H1 (cell line): ENCODE data around the gene TLR9. TPM values are rescaled to one million over a fixed set of nuclear protein-coding genes. Genes with fewer than 3 reads are reported as not detected.

Experiments used
- CTCF ChIA-PET: fragments of 300-600 bp; sonication (Branson Sonifier 250); formaldehyde crosslinking; loops from one replicate; lab custom pipeline; 2021; ENCODE audit not compliant: partially characterized antibody; lab: Charles Lee
- POLR2A ChIA-PET: fragments of 300-600 bp; sonication (Branson Sonifier 250); formaldehyde crosslinking; loops from one replicate; lab custom pipeline; 2021; ENCODE audit warnings: inconsistent platforms; ENCODE audit not compliant: partially characterized antibody; lab: Charles Lee
- DNase-seq, 2 experiments: peaks; one replicate each; pipeline versions ENCODE4 v3.0.0 to v3.0.0-alpha.2; 2010 to 2022; ENCODE audit warnings: low spot score in 2 of 2, low read depth in 1 of 2, mixed read lengths in 1 of 2
- FAIRE-seq: peaks from 2 replicates; lab custom pipeline; 2011; peaks lifted over from hg19 to GRCh38; lab: Jason Lieb, UNC
- H2AFZ ChIP-seq: 2 replicates; pipeline ENCODE4 v1.8.1; 2012; ENCODE audit warnings: low read length, inconsistent platforms
- H2AK5ac ChIP-seq: 2 replicates; pipeline ENCODE4 v1.6.1; 2013; ENCODE audit warnings: low read depth, low read length
- H2BK120ac ChIP-seq: replicated peaks from 2 replicates; pipeline ENCODE3; 2013; ENCODE audit warnings: low read depth, low read length, inconsistent platforms
- H2BK12ac ChIP-seq: 2 replicates; pipeline ENCODE4 v1.6.1; 2013; ENCODE audit warnings: low read depth, low read length
- H2BK15ac ChIP-seq: 2 replicates; pipeline ENCODE4 v1.6.1; 2013; ENCODE audit warnings: low read length
- H2BK20ac ChIP-seq: 2 replicates; pipeline ENCODE4 v1.6.1; 2013; ENCODE audit warnings: low read length
- H2BK5ac ChIP-seq: 2 replicates; pipeline ENCODE4 v1.6.1; 2013; ENCODE audit warnings: low read depth, low read length
- H3K14ac ChIP-seq: 2 replicates; pipeline ENCODE4 v1.6.1; 2013; ENCODE audit warnings: inconsistent platforms; ENCODE audit not compliant: insufficient read length
- H3K18ac ChIP-seq: 2 replicates; pipeline ENCODE4 v1.6.1; 2013; ENCODE audit warnings: low read length; ENCODE audit errors: extremely low read depth
- H3K23ac ChIP-seq: 2 replicates; pipeline ENCODE4 v1.6.1; 2013; ENCODE audit warnings: inconsistent platforms; ENCODE audit not compliant: insufficient read length
- H3K23me2 ChIP-seq: 2 replicates; pipeline ENCODE4 v1.6.1; 2013; ENCODE audit warnings: low read depth, low read length
- H3K27ac ChIP-seq: 2 replicates; pipeline ENCODE4 v1.6.1; 2011; ENCODE audit warnings: low read depth, low read length, inconsistent platforms
- H3K27me3 ChIP-seq, 4 experiments: replicated peaks in 1 of 4; 1 replicate in 1 of 4; 2 replicates in 3 of 4; pipeline versions ENCODE4 v1.6.1 to v1.8.1; 2011 to 2013; ENCODE audit warnings: low read length in 3 of 4, mild to moderate bottlenecking in 3 of 4, inconsistent platforms in 2 of 4, mixed read lengths in 2 of 4, moderate library complexity in 1 of 4; ENCODE audit not compliant: control insufficient read depth in 3 of 4, insufficient read depth in 3 of 4; ENCODE audit errors: extremely low read depth in 1 of 4
- H3K36me3 ChIP-seq, 4 experiments: 2 replicates each; pipeline versions ENCODE4 v1.6.1 to v1.8.1; 2011 to 2013; ENCODE audit warnings: mild to moderate bottlenecking in 4 of 4, low read length in 3 of 4, moderate library complexity in 2 of 4, control low read depth in 1 of 4, inconsistent platforms in 1 of 4; ENCODE audit not compliant: insufficient read depth in 4 of 4, control insufficient read depth in 2 of 4
- H3K4ac ChIP-seq: replicated peaks from 2 replicates; pipeline ENCODE3; 2013; ENCODE audit warnings: low read length, low read depth, mixed read lengths, inconsistent platforms; ENCODE audit not compliant: insufficient read length
- H3K4me1 ChIP-seq, 4 experiments: replicated peaks in 1 of 4; 1 replicate in 1 of 4; 2 replicates in 3 of 4; pipeline versions ENCODE4 v1.6.1 to v1.8.1; 2011 to 2013; ENCODE audit warnings: low read length in 3 of 4, inconsistent platforms in 2 of 4, mixed read lengths in 1 of 4; ENCODE audit not compliant: insufficient read depth in 4 of 4, control insufficient read depth in 3 of 4
- H3K4me2 ChIP-seq, 2 experiments: 2 replicates each; pipeline versions ENCODE4 v1.6.1 to v1.8.1; 2011 to 2013; ENCODE audit warnings: low read depth in 2 of 2, low read length in 2 of 2, control low read depth in 1 of 2, inconsistent platforms in 1 of 2, mild to moderate bottlenecking in 1 of 2; ENCODE audit not compliant: insufficient read depth in 1 of 2
- H3K4me3 ChIP-seq, 4 experiments: fragments of 200-600, 300-600 bp in 1 of 4; sonication (generic), shearing (Covaris generic), sonication (Bioruptor Twin) in 1 of 4; 2 replicates each; pipeline versions ENCODE4 v1.5.1 to v1.8.1; 2011 to 2016; ENCODE audit warnings: low read length in 4 of 4, low read depth in 3 of 4, control low read depth in 2 of 4, inconsistent platforms in 2 of 4, mild to moderate bottlenecking in 2 of 4, mixed read lengths in 1 of 4, moderate library complexity in 1 of 4; ENCODE audit not compliant: insufficient read depth in 2 of 4; ENCODE audit errors: extremely low read depth in 1 of 4
- H3K56ac ChIP-seq: replicated peaks from 2 replicates; pipeline ENCODE3; 2013; ENCODE audit warnings: low read depth, mild to moderate bottlenecking, mixed read lengths, low read length, inconsistent platforms; ENCODE audit not compliant: insufficient read length
- H3K79me1 ChIP-seq: 2 replicates; pipeline ENCODE4 v1.6.1; 2013; ENCODE audit warnings: low read depth, low read length, control low read depth
- H3K79me2 ChIP-seq, 2 experiments: 2 replicates each; pipeline versions ENCODE4 v1.6.1 to v1.8.1; 2012 to 2013; ENCODE audit warnings: low read length in 2 of 2, mild to moderate bottlenecking in 2 of 2, inconsistent platforms in 1 of 2; ENCODE audit not compliant: insufficient read depth in 2 of 2, control insufficient read depth in 1 of 2
- H3K9ac ChIP-seq, 4 experiments: replicated peaks in 1 of 4; 1 replicate in 1 of 4; 2 replicates in 3 of 4; pipeline versions ENCODE4 v1.6.1 to v1.8.1; 2011 to 2013; ENCODE audit warnings: low read depth in 3 of 4, low read length in 3 of 4, control low read depth in 2 of 4, mild to moderate bottlenecking in 2 of 4, moderate library complexity in 2 of 4, inconsistent platforms in 1 of 4; ENCODE audit errors: extremely low read depth in 1 of 4
- H3K9me3 ChIP-seq, 2 experiments: 2 replicates each; pipeline versions ENCODE4 v1.6.1 to v1.8.1; 2012 to 2013; ENCODE audit warnings: mild to moderate bottlenecking in 2 of 2, moderate library complexity in 2 of 2, control low read depth in 1 of 2, inconsistent platforms in 1 of 2, low read depth in 1 of 2, low read length in 1 of 2, mixed read lengths in 1 of 2; ENCODE audit not compliant: insufficient read depth in 2 of 2
- H4K20me1 ChIP-seq, 2 experiments: replicated peaks in 1 of 2; 2 replicates each; pipeline versions ENCODE3 to v1.8.1; 2011 to 2013; ENCODE audit warnings: inconsistent platforms in 2 of 2, low read length in 2 of 2, mild to moderate bottlenecking in 1 of 2; ENCODE audit not compliant: insufficient read depth in 2 of 2, control insufficient read depth in 1 of 2
- H4K5ac ChIP-seq: 2 replicates; pipeline ENCODE4 v1.6.1; 2013; ENCODE audit warnings: low read length, low read depth, mixed read lengths, inconsistent platforms; ENCODE audit not compliant: insufficient read length
- H4K8ac ChIP-seq: 2 replicates; pipeline ENCODE4 v1.8.0; 2013; ENCODE audit warnings: mild to moderate bottlenecking, moderate library complexity, low read length, inconsistent platforms; ENCODE audit not compliant: insufficient read depth; ENCODE audit errors: extremely low read depth
- H4K91ac ChIP-seq: replicated peaks from 2 replicates; pipeline ENCODE3; 2013; ENCODE audit warnings: low read length, mixed read lengths, inconsistent platforms; ENCODE audit not compliant: insufficient read length
- ASH2L ChIP-seq: fragments of 200-600, 300-600 bp; sonication (generic); IDR thresholded peaks from one replicate; pipeline ENCODE4 v1.7.1; 2017; ENCODE audit warnings: low read length
- CBX5 ChIP-seq: fragments of 300-800, 300-1000 bp; sonication (generic); IDR thresholded peaks from 2 replicates; pipeline ENCODE4 v1.7.1; 2016; ENCODE audit warnings: antibody characterized with exemption, low read length, low read depth
- CBX8 ChIP-seq: fragments of 300-800, 300-1000 bp; sonication (generic); IDR thresholded peaks from 2 replicates; pipeline ENCODE4 v1.7.1; 2016; ENCODE audit warnings: low read depth, low read length, borderline replicate concordance
- CEBPB ChIP-seq: IDR thresholded peaks from 2 replicates; pipeline ENCODE4 v1.6.1; 2012; ENCODE audit warnings: low read depth, low read length
- GABPA ChIP-seq: IDR thresholded peaks from 2 replicates; pipeline ENCODE4 v1.6.1; 2011; ENCODE audit warnings: mild to moderate bottlenecking, low read length, moderate library complexity, borderline replicate concordance; ENCODE audit not compliant: insufficient read depth
- GTF2F1 ChIP-seq: IDR thresholded peaks from 2 replicates; pipeline ENCODE4 v1.6.1; 2012; ENCODE audit warnings: low read depth, low read length, improper control_type of control experiment, borderline replicate concordance
- JUN ChIP-seq: IDR thresholded peaks from 2 replicates; pipeline ENCODE4 v1.6.1; 2011; ENCODE audit warnings: low read depth, mild to moderate bottlenecking, improper control_type of control experiment, low read length
- JUND ChIP-seq: IDR thresholded peaks from 2 replicates; pipeline ENCODE4 v1.6.1; 2011; ENCODE audit warnings: mild to moderate bottlenecking, improper control_type of control experiment, low read length
- KDM1A ChIP-seq: fragments of 200-600, 300-600 bp; sonication (generic); IDR thresholded peaks from 2 replicates; pipeline ENCODE4 v1.7.1; 2016; ENCODE audit warnings: mild to moderate bottlenecking, low read length, borderline replicate concordance
- POLR2A ChIP-seq, 2 experiments: IDR thresholded peaks; 1 replicate in 1 of 2; 2 replicates in 1 of 2; pipeline ENCODE4 v1.6.1; 2011; ENCODE audit warnings: low read depth in 2 of 2, low read length in 2 of 2, mild to moderate bottlenecking in 2 of 2; ENCODE audit errors: control extremely low read depth in 1 of 2
- POU5F1 ChIP-seq: IDR thresholded peaks from 2 replicates; pipeline ENCODE4 v1.6.1; 2011; ENCODE audit warnings: low read depth, mild to moderate bottlenecking, low read length, moderate library complexity
- TAF1 ChIP-seq: IDR thresholded peaks from 2 replicates; pipeline ENCODE4 v1.6.1; 2011; ENCODE audit warnings: mild to moderate bottlenecking, low read depth, low read length
- TBP ChIP-seq: IDR thresholded peaks from 2 replicates; pipeline ENCODE4 v1.6.1; 2011; ENCODE audit warnings: low read depth, low read length, improper control_type of control experiment
- polyA plus RNA-seq, 7 experiments: library from polyadenylated mRNA; depleted of rRNA in 3 of 7; stranded (reverse) in 5 of 7; unstranded in 2 of 7; fragments of >200 nt in 5 of 7; fragments of 200-250 nt in 2 of 7; gene quantifications; 1 replicate in 5 of 7; 2 replicates in 1 of 7; 4 replicates in 1 of 7; pipeline versions ENCODE4 v1.2.1 to v1.2.3, GENCODE V29; 2011 to 2013; ENCODE audit warnings: missing spikeins in 2 of 7, mixed read lengths in 2 of 7
- total RNA-seq: library from RNA; stranded (reverse); fragmentation: NEBNext Ultra II Directional; extraction: Animal tissue kit (Norgen Biotek cat#: 25700); gene quantifications from 2 replicates; pipeline ENCODE4 v1.2.1, GENCODE V29; 2021
- TF ChIP-seq, protein P1 (sequence below): IDR thresholded peaks from 2 replicates; pipeline ENCODE4 v1.6.1; 2011; ENCODE audit warnings: low read length, improper control_type of control experiment

Gene TLR9
- total and polyA plus RNA-seq, 2 of the 8 experiments (the other 6 are each of a cell fraction or from before 2014, with no cell fraction given) = 0.05 TPM; not detected in 1

DNA sequence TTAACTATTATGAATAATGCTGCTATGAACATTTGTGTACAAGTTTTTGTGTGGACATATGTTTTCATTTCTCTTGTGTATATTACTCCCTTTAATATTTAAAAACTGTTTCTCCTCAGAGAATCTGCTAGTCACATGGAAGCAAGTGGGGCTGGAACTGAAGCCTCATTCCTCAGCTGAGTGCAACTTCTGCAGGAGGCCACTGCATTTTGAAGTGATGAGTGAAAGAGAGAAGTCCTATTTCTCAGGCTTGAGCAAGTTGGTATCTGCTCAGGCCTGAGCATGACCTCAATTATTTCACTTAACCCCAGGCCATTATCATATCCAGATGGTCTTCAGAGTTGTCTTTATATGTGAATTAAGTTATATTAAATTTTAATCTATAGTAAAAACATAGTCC lies 11.5 kb downstream of the TLR9 start:
- CTCF ChIA-PET = interaction anchor here (1.2 to 20.4 kb wide), 3 partner anchors 12 to 127 kb away, joined by 3 to 336 read pairs (median 4); partner anchors contain the start of genes TLR9 and TWF2

More for the DNA sequence above, 11.5 kb downstream of the TLR9 start:
- no peaks in the 10 kb centered on the region for H3K79me1 ChIP-seq
- peaks cover 13 to 63% (median 50%) of the 10 kb centered on the region in 4 experiments; a peak in 7 of 8 replicates for H3K36me3 ChIP-seq
- no peak overlapping the region for H2BK20ac ChIP-seq
- peaks cover 0 to 7% of the 10 kb centered on the region in 2 experiments for H4K20me1 ChIP-seq
- no peak overlapping the region for H3K18ac ChIP-seq
- no peak overlapping the region for H2BK5ac ChIP-seq
- H3K23me2 ChIP-seq = no peaks in the 10 kb centered on the region
- TF ChIP-seq GABPA (no peak), CBX5 (no peak), POLR2A (IDR thresholded peaks at IDR 0.05; ENCODE audit: control extremely low read depth in 1 of 2, low read depth in 2 of 2, low read length in 2 of 2) (no peak), JUN (no peak), TAF1 (no peak), ASH2L (no peak), CEBPB (no peak), TBP (no peak), GTF2F1 (no peak), KDM1A (no peak), JUND (no peak), CBX8 (no peak), POU5F1 (no peak)
- TF ChIP-seq, protein P1, sequence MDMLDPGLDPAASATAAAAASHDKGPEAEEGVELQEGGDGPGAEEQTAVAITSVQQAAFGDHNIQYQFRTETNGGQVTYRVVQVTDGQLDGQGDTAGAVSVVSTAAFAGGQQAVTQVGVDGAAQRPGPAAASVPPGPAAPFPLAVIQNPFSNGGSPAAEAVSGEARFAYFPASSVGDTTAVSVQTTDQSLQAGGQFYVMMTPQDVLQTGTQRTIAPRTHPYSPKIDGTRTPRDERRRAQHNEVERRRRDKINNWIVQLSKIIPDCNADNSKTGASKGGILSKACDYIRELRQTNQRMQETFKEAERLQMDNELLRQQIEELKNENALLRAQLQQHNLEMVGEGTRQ = no peak
- no peak overlapping the region for H3K4me2 ChIP-seq
- H3K56ac ChIP-seq = no peak overlapping the region
- H4K91ac ChIP-seq = no peak overlapping the region
- H3K14ac ChIP-seq = no peak overlapping the region
- no peak overlapping the region for H3K27ac ChIP-seq
- FAIRE-seq (no peak), DNase-seq (no peak)
- POLR2A ChIA-PET = no interaction called here
- no peak overlapping the region for H4K5ac ChIP-seq
- no peak overlapping the region for H3K9ac ChIP-seq
- H3K27me3 ChIP-seq = no peaks in the 10 kb centered on the region
- H2AK5ac ChIP-seq = no peak overlapping the region
- no peaks in the 10 kb centered on the region; a peak in 1 of 7 replicates for H3K4me1 ChIP-seq
- H3K23ac ChIP-seq = no peak overlapping the region
- H3K79me2 ChIP-seq = no peaks in the 10 kb centered on the region
- H3K4me3 ChIP-seq = no peak overlapping the region
- no peak overlapping the region for H2BK120ac ChIP-seq
- no peak overlapping the region for H2BK12ac ChIP-seq
- H3K9me3 ChIP-seq = no peaks in the 10 kb centered on the region
- no peak overlapping the region for H3K4ac ChIP-seq
- H2BK15ac ChIP-seq = no peak overlapping the region
- no peak overlapping the region for H2AFZ ChIP-seq
- no peak overlapping the region for H4K8ac ChIP-seq
